HG03196 (cell line): Measurements from ENCODE around the gene SLC40A1.

Experiments used
- ATAC-seq: cut with Tn5 transposase; IDR thresholded peaks from one replicate; pipeline ENCODE4 v1.9.1; 2021; ENCODE audit not compliant: unreplicated experiment

Gene SLC40A1

GRCh38 chr2:189517847-189518535 lies 62.6 kb downstream of the SLC40A1 start:
- ATAC-seq = no peak

GRCh38 chr2:189516546-189516945 lies 64.0 kb downstream of the SLC40A1 start:
- ATAC-seq = no peak

- ATAC-seq = no peak
Observed at GRCh38 chr2:189515264-189515663, 65.3 kb downstream of the SLC40A1 start.

GRCh38 chr2:189514104-189514503 lies 66.5 kb downstream of the SLC40A1 start:
- no peak for ATAC-seq

- no peak for ATAC-seq
Observed at GRCh38 chr2:189512879-189513278, 67.7 kb downstream of the SLC40A1 start.

- ATAC-seq = no peak
Observed at GRCh38 chr2:189511960-189512319, 68.6 kb downstream of the SLC40A1 start.

GRCh38 chr2:189511210-189511959 lies 69.2 kb downstream of the SLC40A1 start:
- no peak for ATAC-seq
